ENCODE results near the gene DNASE2.

The DNASE2 gene

GRCh38 chr19:12885749-12886650, 4.8 kb upstream of the DNASE2 start:
- peaks cover 0 to 5% of the 10 kb centered on the region in 2 donors for H3K9me3 ChIP-seq (ENCODE audit: control insufficient read depth in 1 of 2, low read length in 2 of 2)
- no peaks in the 10 kb centered on the region for H3K36me3 ChIP-seq (ENCODE audit: control insufficient read depth in 1 of 2, insufficient read depth in 2 of 2, low read length in 2 of 2)
- H3K27ac ChIP-seq (ENCODE audit: low read length) = no peak overlapping the region
- peak overlapping the region in 1 of 2 donors; percentile 67 for H3K4me3 ChIP-seq (ENCODE audit: low read depth in 1 of 2, low read length in 2 of 2)
- no peaks in the 10 kb centered on the region for H3K27me3 ChIP-seq (ENCODE audit: low read depth, low read length)
- peaks cover 0 to 23% of the 10 kb centered on the region in 2 donors for H3K4me1 ChIP-seq (ENCODE audit: control insufficient read depth in 1 of 2, insufficient read depth in 2 of 2, low read length in 2 of 2)

DNA sequence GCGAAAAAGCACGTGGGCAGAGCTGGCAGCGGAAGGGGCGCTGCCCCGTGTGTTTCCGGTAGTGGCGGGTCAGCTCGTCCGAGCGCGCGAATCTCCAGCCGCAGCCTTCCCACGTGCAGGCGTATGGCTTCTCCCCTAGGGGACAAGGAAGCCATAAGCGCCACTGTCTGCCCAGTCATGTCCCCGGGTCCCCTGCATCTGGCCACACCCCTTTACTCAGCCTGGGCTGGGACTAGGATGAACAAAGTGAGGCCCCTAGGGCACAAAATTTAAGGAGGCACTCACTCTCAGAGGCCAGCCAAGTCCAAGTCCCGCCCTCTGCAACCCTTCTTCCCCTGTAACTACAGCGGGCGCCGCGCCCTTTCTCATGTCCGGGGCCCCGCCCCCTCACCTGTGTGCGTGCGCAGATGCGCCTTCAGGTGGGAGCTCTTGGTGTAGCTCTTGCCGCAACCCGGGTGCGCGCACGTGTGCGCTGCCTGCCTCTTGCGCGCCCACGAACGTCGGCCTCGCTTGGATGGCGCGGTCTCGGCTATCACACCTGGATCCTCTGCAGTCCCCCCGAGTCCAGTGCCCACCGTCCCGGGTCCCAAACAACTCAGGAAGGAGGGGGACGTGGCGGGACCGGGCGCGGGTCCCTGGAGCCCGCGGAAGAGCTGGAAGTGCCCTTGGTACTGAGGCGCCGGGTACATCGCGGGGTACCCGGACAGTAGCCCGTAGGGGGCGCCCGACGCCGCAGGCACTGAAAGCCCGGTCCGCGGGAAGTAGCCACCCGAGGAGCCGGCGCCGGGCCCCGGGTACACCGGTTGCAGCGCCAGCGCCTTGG, 3.9 kb upstream of the DNASE2 start:
- peak overlapping the region in 1 of 2 donors; percentile 67 for H3K4me3 ChIP-seq (ENCODE audit: low read depth in 1 of 2, low read length in 2 of 2)
- no peaks in the 10 kb centered on the region for H3K27me3 ChIP-seq (ENCODE audit: low read depth, low read length)
- no peaks in the 10 kb centered on the region for H3K36me3 ChIP-seq (ENCODE audit: control insufficient read depth in 1 of 2, insufficient read depth in 2 of 2, low read length in 2 of 2)
- H3K4me1 ChIP-seq (ENCODE audit: control insufficient read depth in 1 of 2, insufficient read depth in 2 of 2, low read length in 2 of 2) = peaks cover 0 to 25% of the 10 kb centered on the region in 2 donors
- H3K27ac ChIP-seq (ENCODE audit: low read length) = no peak overlapping the region
- H3K9me3 ChIP-seq (ENCODE audit: control insufficient read depth in 1 of 2, low read length in 2 of 2) = peaks cover 0 to 5% of the 10 kb centered on the region in 2 donors

GRCh38 chr19:12884627-12884925, 3.3 kb upstream of the DNASE2 start:
- H3K4me3 ChIP-seq (ENCODE audit: low read depth in 1 of 2, low read length in 2 of 2) = peak overlapping the region in 1 of 2 donors; percentile 67
- no peaks in the 10 kb centered on the region for H3K27me3 ChIP-seq (ENCODE audit: low read depth, low read length)
- no peaks in the 10 kb centered on the region for H3K36me3 ChIP-seq (ENCODE audit: control insufficient read depth in 1 of 2, insufficient read depth in 2 of 2, low read length in 2 of 2)
- H3K9me3 ChIP-seq (ENCODE audit: control insufficient read depth in 1 of 2, low read length in 2 of 2) = peaks cover 0 to 5% of the 10 kb centered on the region in 2 donors
- peaks cover 0 to 24% of the 10 kb centered on the region in 2 donors for H3K4me1 ChIP-seq (ENCODE audit: control insufficient read depth in 1 of 2, insufficient read depth in 2 of 2, low read length in 2 of 2)
- H3K27ac ChIP-seq (ENCODE audit: low read length) = no peak overlapping the region

DNA sequence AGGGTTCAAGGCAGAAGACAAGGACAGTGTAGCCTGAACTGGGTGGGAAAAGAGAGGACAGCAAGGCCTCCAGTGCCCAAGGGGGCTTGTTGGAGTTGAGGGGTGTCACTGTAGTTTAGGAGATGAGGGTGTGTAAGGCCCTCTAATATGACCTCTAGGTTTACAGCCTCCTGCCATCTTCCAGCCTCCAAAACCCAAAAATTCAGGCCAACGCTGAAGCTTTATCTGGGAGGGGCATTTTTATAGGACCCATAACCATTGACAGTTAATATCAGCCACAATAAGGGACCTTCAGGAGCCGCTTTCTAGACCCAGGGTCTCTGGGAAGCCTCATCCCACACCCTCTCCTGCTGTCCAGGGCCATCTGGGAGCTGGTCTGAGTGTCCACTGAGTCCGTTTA, 3.0 kb upstream of the DNASE2 start:
- Histone ChIP-seq H3K9me3 (ENCODE audit: control insufficient read depth in 1 of 2, low read length in 2 of 2) (peaks cover 0 to 5% of the 10 kb centered on the region in 2 donors), H3K27ac (ENCODE audit: low read length) (no peak overlapping the region), H3K4me1 (ENCODE audit: control insufficient read depth in 1 of 2, insufficient read depth in 2 of 2, low read length in 2 of 2) (peaks cover 0 to 24% of the 10 kb centered on the region in 2 donors), H3K27me3 (ENCODE audit: low read depth, low read length) (no peaks in the 10 kb centered on the region), H3K36me3 (ENCODE audit: control insufficient read depth in 1 of 2, insufficient read depth in 2 of 2, low read length in 2 of 2) (no peaks in the 10 kb centered on the region), H3K4me3 (ENCODE audit: low read depth in 1 of 2, low read length in 2 of 2) (no peak overlapping the region)

DNA sequence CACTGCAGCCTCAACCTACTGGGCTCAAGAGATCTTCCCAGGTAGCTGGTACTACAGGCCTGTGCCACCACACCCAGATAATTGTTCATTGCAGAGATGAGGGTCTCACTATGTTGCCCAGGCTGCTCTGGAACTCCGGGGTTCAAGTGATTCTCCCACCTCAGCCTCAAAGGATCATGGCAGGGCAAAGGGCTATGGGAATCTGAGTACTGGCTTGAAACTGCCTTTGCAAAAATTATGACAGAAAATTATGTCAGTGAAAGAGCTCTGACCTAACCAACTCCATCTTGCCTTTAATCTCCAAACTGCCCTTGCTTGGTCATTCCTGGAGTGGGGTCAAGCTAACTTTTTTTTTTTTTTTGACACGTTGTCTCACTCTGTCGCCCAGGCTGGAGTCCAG, 1.3 kb upstream of the DNASE2 start:
- peaks cover 0 to 11% of the 10 kb centered on the region in 2 donors for H3K36me3 ChIP-seq (ENCODE audit: control insufficient read depth in 1 of 2, insufficient read depth in 2 of 2, low read length in 2 of 2)
- H3K27ac ChIP-seq (ENCODE audit: low read length) = no peak overlapping the region
- H3K9me3 ChIP-seq (ENCODE audit: control insufficient read depth in 1 of 2, low read length in 2 of 2) = peaks cover 0 to 5% of the 10 kb centered on the region in 2 donors
- no peaks in the 10 kb centered on the region for H3K27me3 ChIP-seq (ENCODE audit: low read depth, low read length)
- no peak overlapping the region for H3K4me3 ChIP-seq (ENCODE audit: low read depth in 1 of 2, low read length in 2 of 2)
- H3K4me1 ChIP-seq (ENCODE audit: control insufficient read depth in 1 of 2, insufficient read depth in 2 of 2, low read length in 2 of 2) = peaks cover 0 to 24% of the 10 kb centered on the region in 2 donors

GRCh38 chr19:12880551-12881171, 588 bp downstream of the DNASE2 start:
- peak overlapping the region; percentile 51 for H3K27ac ChIP-seq (ENCODE audit: low read length)
- H3K36me3 ChIP-seq (ENCODE audit: control insufficient read depth in 1 of 2, insufficient read depth in 2 of 2, low read length in 2 of 2) = peaks cover 0 to 26% of the 10 kb centered on the region in 2 donors
- peaks cover 0 to 19% of the 10 kb centered on the region in 2 donors for H3K4me1 ChIP-seq (ENCODE audit: control insufficient read depth in 1 of 2, insufficient read depth in 2 of 2, low read length in 2 of 2)
- H3K9me3 ChIP-seq (ENCODE audit: control insufficient read depth in 1 of 2, low read length in 2 of 2) = peaks cover 0 to 5% of the 10 kb centered on the region in 2 donors
- no peaks in the 10 kb centered on the region for H3K27me3 ChIP-seq (ENCODE audit: low read depth, low read length)
- peak overlapping the region; percentile 74 to 79 for H3K4me3 ChIP-seq (ENCODE audit: low read depth in 1 of 2, low read length in 2 of 2)

DNA sequence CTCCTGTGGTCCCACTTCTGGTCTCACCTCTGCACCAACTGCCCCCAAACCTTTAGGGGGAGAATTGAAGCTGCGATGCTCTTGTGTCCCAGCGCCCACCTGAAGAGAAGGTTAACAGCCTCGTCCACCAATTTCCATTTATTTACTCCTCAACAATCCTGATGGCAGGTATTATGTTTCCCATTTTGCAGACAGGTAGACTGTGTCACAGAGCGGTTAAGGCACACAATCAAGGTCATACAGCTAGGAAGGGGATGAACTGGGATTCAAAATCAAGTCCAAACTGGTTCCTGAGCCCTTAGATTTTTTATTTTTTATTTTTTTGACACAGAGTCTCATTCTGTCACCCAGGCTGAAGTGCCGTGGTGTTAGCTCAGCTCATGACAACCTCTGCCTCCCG, 6.2 kb downstream of the DNASE2 start:
- H3K4me3 ChIP-seq (ENCODE audit: low read depth in 1 of 2, low read length in 2 of 2) = no peak overlapping the region
- H3K27me3 ChIP-seq (ENCODE audit: low read depth, low read length) = no peaks in the 10 kb centered on the region
- no peaks in the 10 kb centered on the region for H3K9me3 ChIP-seq (ENCODE audit: control insufficient read depth in 1 of 2, low read length in 2 of 2)
- no peak overlapping the region for H3K27ac ChIP-seq (ENCODE audit: low read length)
- H3K4me1 ChIP-seq (ENCODE audit: control insufficient read depth in 1 of 2, insufficient read depth in 2 of 2, low read length in 2 of 2) = no peaks in the 10 kb centered on the region
- H3K36me3 ChIP-seq (ENCODE audit: control insufficient read depth in 1 of 2, insufficient read depth in 2 of 2, low read length in 2 of 2) = peaks cover 0 to 36% of the 10 kb centered on the region in 2 donors

DNA sequence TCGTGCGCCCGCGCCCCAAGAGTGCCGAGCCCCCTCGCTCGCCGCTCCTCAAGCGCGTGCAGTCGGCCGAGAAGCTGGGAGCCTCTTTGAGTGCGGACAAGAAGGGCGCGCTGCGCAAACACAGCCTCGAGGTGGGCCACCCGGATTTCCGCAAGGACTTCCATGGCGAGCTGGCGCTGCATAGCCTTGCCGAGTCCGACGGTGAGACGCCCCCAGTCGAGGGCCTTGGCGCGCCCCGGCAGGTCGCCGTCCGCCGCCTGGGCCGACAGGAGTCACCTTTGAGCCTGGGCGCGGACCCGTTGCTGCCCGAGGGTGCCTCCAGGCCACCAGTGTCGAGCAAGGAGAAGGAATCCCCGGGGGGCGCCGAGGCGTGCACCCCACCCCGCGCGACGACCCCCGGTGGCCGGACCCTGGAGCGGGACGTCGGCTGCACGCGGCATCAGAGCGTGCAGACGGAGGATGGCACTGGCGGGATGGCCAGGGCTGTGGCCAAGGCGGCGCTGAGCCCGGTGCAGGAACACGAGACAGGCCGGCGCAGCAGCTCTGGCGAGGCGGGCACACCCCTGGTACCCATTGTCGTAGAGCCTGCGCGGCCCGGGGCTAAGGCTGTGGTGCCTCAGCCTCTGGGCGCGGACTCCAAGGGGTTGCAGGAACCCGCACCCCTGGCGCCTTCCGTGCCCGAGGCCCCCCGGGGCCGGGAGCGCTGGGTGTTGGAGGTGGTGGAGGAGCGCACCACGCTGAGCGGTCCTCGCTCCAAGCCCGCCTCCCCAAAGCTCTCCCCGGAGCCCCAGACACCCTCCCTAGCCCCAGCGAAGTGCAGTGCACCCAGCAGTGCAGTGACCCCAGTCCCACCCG, 7.1 kb downstream of the DNASE2 start:
- H3K4me3 ChIP-seq (ENCODE audit: low read depth in 1 of 2, low read length in 2 of 2) = peak overlapping the region in 1 of 2 donors; percentile 40

DNA sequence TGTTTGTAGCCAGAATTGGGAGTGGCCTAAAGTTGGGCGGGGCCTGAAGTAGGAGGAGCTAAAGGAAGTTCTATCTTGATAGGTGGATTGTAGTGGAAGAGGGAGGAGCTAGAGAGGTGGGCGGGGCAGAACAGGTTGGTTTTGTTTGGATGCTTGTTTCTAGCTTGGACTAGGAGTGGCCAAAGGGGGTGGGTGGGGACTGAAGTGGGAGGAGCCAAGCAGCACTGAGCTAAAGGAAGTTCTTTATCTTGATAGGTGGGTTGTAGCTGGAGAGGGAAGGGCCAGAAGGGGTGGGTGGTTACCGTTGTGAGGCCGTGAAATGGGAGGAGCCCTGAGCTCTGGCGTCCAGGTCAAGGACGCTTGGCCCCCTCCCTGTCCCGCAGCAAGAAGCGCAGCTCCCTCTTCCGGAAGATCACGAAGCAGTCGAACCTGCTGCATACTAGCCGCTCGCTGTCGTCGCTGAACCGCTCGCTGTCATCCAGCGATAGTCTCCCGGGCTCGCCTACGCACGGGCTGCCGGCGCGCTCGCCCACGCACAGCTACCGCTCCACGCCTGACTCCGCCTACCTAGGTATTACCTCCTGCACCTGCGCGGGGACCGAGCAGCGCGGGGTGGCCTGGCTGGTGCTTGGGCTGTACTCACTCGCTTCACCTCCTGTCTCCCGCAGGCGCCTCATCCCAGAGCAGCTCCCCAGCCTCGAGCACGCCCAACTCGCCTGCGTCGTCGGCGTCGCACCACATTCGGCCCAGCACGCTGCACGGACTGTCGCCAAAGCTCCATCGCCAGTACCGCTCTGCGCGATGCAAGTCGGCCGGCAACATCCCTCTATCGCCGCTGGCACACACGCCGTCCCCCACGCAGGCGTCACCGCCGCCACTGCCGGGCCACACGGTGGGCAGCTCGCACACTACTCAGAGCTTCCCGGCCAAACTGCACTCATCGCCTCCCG, 8.0 kb downstream of the DNASE2 start:
- Histone ChIP-seq H3K4me1 (ENCODE audit: control insufficient read depth in 1 of 2, insufficient read depth in 2 of 2, low read length in 2 of 2) (no peaks in the 10 kb centered on the region), H3K9me3 (ENCODE audit: control insufficient read depth in 1 of 2, low read length in 2 of 2) (no peaks in the 10 kb centered on the region), H3K27ac (ENCODE audit: low read length) (no peak overlapping the region), H3K27me3 (ENCODE audit: low read depth, low read length) (no peaks in the 10 kb centered on the region), H3K4me3 (ENCODE audit: low read depth in 1 of 2, low read length in 2 of 2) (peak overlapping the region; percentile 21 to 40), H3K36me3 (ENCODE audit: control insufficient read depth in 1 of 2, insufficient read depth in 2 of 2, low read length in 2 of 2) (peaks cover 0 to 32% of the 10 kb centered on the region in 2 donors)

More for the DNA sequence above, 7.1 kb downstream of the DNASE2 start:
- no peak overlapping the region for H3K27ac ChIP-seq (ENCODE audit: low read length)
- H3K36me3 ChIP-seq (ENCODE audit: control insufficient read depth in 1 of 2, insufficient read depth in 2 of 2, low read length in 2 of 2) = peaks cover 0 to 36% of the 10 kb centered on the region in 2 donors
- H3K4me1 ChIP-seq (ENCODE audit: control insufficient read depth in 1 of 2, insufficient read depth in 2 of 2, low read length in 2 of 2) = no peaks in the 10 kb centered on the region
- no peaks in the 10 kb centered on the region for H3K9me3 ChIP-seq (ENCODE audit: control insufficient read depth in 1 of 2, low read length in 2 of 2)
- no peaks in the 10 kb centered on the region for H3K27me3 ChIP-seq (ENCODE audit: low read depth, low read length)

DNA sequence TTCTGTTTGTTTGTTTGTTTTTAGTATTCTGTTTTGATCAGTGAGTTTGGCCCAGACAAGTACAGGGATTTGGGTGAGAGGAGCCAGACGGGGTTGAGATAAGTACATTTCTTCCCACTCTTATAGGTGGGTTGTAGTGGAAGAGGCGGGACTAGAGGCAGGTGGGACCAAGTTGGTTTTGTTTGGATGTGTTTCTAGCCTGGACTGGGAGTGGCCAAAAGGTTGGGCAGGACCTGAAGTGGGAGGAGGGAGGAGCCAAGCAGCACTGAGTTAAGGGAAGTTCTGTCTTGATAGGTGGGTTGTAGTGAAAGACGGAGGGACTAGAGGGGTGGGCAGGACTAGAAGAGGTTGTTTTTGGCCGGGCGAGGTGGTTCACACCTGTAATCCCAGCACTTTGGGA, 9.0 kb downstream of the DNASE2 start:
- Histone ChIP-seq H3K9me3 (ENCODE audit: control insufficient read depth in 1 of 2, low read length in 2 of 2) (no peaks in the 10 kb centered on the region), H3K27ac (ENCODE audit: low read length) (no peak overlapping the region), H3K4me3 (ENCODE audit: low read depth in 1 of 2, low read length in 2 of 2) (no peak overlapping the region), H3K36me3 (ENCODE audit: control insufficient read depth in 1 of 2, insufficient read depth in 2 of 2, low read length in 2 of 2) (peaks cover 0 to 25% of the 10 kb centered on the region in 2 donors), H3K4me1 (ENCODE audit: control insufficient read depth in 1 of 2, insufficient read depth in 2 of 2, low read length in 2 of 2) (peaks cover 0 to 6% of the 10 kb centered on the region in 2 donors), H3K27me3 (ENCODE audit: low read depth, low read length) (no peaks in the 10 kb centered on the region)
